ENCODE data around the gene CSGALNACT2.

The CSGALNACT2 gene

GRCh38 chr10:43128331-43128730, 9.9 kb upstream of the CSGALNACT2 start:
- no peak overlapping the region for H3K9ac ChIP-seq (ENCODE audit: low read length)
- no peaks in the 10 kb centered on the region for H3K9me3 ChIP-seq (ENCODE audit: insufficient read depth, low read length)
- no peak for TF ChIP-seq CTCF (IDR thresholded peaks at IDR 0.05; ENCODE audit: low read depth, low read length)
- TF ChIP-seq EZH2phosphoT487 (IDR thresholded peaks at IDR 0.05; ENCODE audit: low read depth) = no peak
- no peaks in the 10 kb centered on the region for H3K79me2 ChIP-seq (ENCODE audit: low read length)
- no peaks in the 10 kb centered on the region for H3K36me3 ChIP-seq (replicated peaks; ENCODE audit: low read depth, low read length)
- no peaks in the 10 kb centered on the region for H4K20me1 ChIP-seq (ENCODE audit: insufficient read depth, low read length)
- H3K27me3 ChIP-seq (ENCODE audit: low read depth, low read length) = 0 out of 2 replicates have a peak, but pooled peaks cover 4% of the 10 kb centered on the region
- H3K4me3 ChIP-seq (ENCODE audit: low read length) = no peak overlapping the region
- H3K4me1 ChIP-seq (ENCODE audit: low read length) = peaks cover 14% of the 10 kb centered on the region
- H3K27ac ChIP-seq (ENCODE audit: low read length) = no peak overlapping the region
- no peak overlapping the region for H3K4me2 ChIP-seq (ENCODE audit: low read length)
- H2AFZ ChIP-seq (ENCODE audit: low read depth, low read length) = no peak overlapping the region

- TF ChIP-seq EZH2phosphoT487 (IDR thresholded peaks at IDR 0.05; ENCODE audit: low read depth) = no peak
- no peak for TF ChIP-seq CTCF (IDR thresholded peaks at IDR 0.05; ENCODE audit: low read depth, low read length)
- H3K9me3 ChIP-seq (ENCODE audit: insufficient read depth, low read length) = no peaks in the 10 kb centered on the region
- peaks cover 14% of the 10 kb centered on the region for H3K4me1 ChIP-seq (ENCODE audit: low read length)
- H3K27me3 ChIP-seq (ENCODE audit: low read depth, low read length) = 0 out of 2 replicates have a peak, but pooled peaks cover 4% of the 10 kb centered on the region
- no peak overlapping the region for H3K27ac ChIP-seq (ENCODE audit: low read length)
- H2AFZ ChIP-seq (ENCODE audit: low read depth, low read length) = no peak overlapping the region
- no peak overlapping the region for H3K4me2 ChIP-seq (ENCODE audit: low read length)
- no peak overlapping the region for H3K9ac ChIP-seq (ENCODE audit: low read length)
- H3K4me3 ChIP-seq (ENCODE audit: low read length) = no peak overlapping the region
- no peaks in the 10 kb centered on the region for H3K36me3 ChIP-seq (replicated peaks; ENCODE audit: low read depth, low read length)
- H4K20me1 ChIP-seq (ENCODE audit: insufficient read depth, low read length) = no peaks in the 10 kb centered on the region
- no peaks in the 10 kb centered on the region for H3K79me2 ChIP-seq (ENCODE audit: low read length)
These were observed 9.1 kb upstream of the CSGALNACT2 start for GRCh38 chr10:43128958-43129706.

- Histone ChIP-seq H3K9ac (ENCODE audit: low read length) (no peak overlapping the region), H3K27ac (ENCODE audit: low read length) (no peak overlapping the region), H3K36me3 (replicated peaks; ENCODE audit: low read depth, low read length) (no peaks in the 10 kb centered on the region), H3K79me2 (ENCODE audit: low read length) (no peaks in the 10 kb centered on the region), H3K4me2 (ENCODE audit: low read length) (no peak overlapping the region), H3K4me1 (ENCODE audit: low read length) (peaks cover 14% of the 10 kb centered on the region), H3K4me3 (ENCODE audit: low read length) (no peak overlapping the region), H2AFZ (ENCODE audit: low read depth, low read length) (no peak overlapping the region), H3K27me3 (ENCODE audit: low read depth, low read length) (0 out of 2 replicates have a peak, but pooled peaks cover 4% of the 10 kb centered on the region), H3K9me3 (ENCODE audit: insufficient read depth, low read length) (no peaks in the 10 kb centered on the region), H4K20me1 (ENCODE audit: insufficient read depth, low read length) (no peaks in the 10 kb centered on the region)
- no peak for TF ChIP-seq EZH2phosphoT487 (IDR thresholded peaks at IDR 0.05; ENCODE audit: low read depth)
- no peak for TF ChIP-seq CTCF (IDR thresholded peaks at IDR 0.05; ENCODE audit: low read depth, low read length)
These were observed 7.5 kb upstream of the CSGALNACT2 start for GRCh38 chr10:43130770-43131171.

GRCh38 chr10:43131256-43131655, 7.0 kb upstream of the CSGALNACT2 start:
- H3K4me3 ChIP-seq (ENCODE audit: low read length) = no peak overlapping the region
- H3K9ac ChIP-seq (ENCODE audit: low read length) = no peak overlapping the region
- no peak overlapping the region for H3K27ac ChIP-seq (ENCODE audit: low read length)
- no peaks in the 10 kb centered on the region for H4K20me1 ChIP-seq (ENCODE audit: insufficient read depth, low read length)
- H3K27me3 ChIP-seq (ENCODE audit: low read depth, low read length) = 0 out of 2 replicates have a peak, but pooled peaks cover 4% of the 10 kb centered on the region
- H2AFZ ChIP-seq (ENCODE audit: low read depth, low read length) = no peak overlapping the region
- H3K4me2 ChIP-seq (ENCODE audit: low read length) = no peak overlapping the region
- TF ChIP-seq CTCF (IDR thresholded peaks at IDR 0.05; ENCODE audit: low read depth, low read length) (no peak), EZH2phosphoT487 (IDR thresholded peaks at IDR 0.05; ENCODE audit: low read depth) (no peak)
- H3K4me1 ChIP-seq (ENCODE audit: low read length) = peaks cover 14% of the 10 kb centered on the region
- H3K36me3 ChIP-seq (replicated peaks; ENCODE audit: low read depth, low read length) = no peaks in the 10 kb centered on the region
- no peaks in the 10 kb centered on the region for H3K9me3 ChIP-seq (ENCODE audit: insufficient read depth, low read length)
- no peaks in the 10 kb centered on the region for H3K79me2 ChIP-seq (ENCODE audit: low read length)

Measured in OCI-LY3 (cell line).